ENCODE measurements around the gene DCC.

The DCC gene

DNA sequence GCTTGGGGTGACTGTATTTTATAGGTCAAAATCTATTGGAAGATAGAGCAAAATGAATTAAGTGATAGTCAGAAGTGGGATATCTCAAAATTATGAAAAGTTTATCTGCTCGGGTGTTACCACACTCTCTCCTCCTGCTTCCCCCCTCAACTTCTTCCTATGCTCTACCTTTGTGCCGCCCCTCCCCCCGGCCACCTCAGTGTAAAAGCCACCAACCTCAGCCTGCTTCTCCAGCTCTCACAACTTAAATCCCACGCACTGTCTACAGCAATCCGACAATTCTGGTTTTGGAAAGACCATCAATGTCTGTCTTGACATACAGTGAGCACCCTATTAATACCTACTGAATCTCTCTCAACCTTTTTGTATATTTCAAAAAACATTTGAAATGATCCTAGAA, 164.6 kb downstream of the DCC start:
- no peak for DNase-seq

DNA sequence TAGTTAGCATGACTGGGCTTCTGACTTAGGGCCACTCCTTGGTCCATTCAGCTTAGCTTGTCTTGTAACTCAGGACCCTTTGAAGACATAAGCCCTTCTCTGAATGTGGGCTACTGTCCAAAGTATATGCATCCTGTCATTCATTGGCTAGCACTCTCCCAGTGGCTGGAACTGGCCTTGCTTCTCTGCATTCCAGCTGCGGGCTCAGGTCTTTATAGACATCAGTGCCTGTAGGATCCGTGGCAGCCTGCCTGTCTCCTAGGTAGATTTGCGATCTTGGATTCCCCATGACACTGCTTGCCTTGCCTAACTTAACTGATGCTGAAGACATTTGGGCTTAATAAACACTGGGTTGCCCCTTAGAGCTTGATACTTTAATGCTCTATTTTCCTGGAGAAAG, 170.1 kb downstream of the DCC start:
- DNase-seq: no peak

DNA sequence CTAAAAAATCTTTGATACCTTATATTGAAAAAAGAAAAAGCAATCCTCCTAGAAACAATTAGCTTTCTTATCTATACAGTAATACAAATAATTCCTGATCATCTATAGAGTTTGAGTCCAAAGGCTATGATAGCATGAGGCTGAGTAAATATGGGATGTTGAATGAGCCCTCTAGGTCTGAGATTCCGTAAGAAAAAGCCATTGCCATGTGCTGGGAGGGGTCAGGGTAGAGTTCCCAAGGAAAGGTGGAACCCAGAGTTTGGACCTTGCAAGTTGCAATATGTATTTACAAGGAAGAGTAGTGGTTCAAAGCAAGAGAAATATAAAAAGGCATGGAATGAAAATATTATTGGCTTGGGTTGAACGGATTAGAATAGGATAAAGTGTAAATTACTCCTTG, 178.1 kb downstream of the DCC start:
- DNase-seq: no peak

DNA sequence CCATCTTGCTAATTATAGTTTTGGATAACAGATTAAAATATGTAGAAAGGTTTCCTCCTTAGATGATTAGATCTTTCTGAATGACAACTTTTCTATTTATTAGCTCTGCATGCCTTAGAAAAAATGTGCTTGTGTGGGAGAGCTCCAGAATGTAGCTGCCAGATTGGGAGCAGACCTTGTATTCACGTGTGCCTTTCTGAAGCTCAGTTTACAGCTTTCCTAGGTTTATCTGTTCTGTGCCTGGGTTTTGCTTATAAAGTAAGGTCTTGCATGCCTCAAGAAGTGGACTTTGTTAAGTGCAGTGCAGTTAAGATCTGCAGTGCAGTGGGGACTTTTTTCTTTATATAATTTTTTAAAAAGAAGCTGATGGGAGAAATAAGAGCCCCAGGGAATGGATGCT, 179.0 kb downstream of the DCC start:
- DNase-seq: no peak

DNA sequence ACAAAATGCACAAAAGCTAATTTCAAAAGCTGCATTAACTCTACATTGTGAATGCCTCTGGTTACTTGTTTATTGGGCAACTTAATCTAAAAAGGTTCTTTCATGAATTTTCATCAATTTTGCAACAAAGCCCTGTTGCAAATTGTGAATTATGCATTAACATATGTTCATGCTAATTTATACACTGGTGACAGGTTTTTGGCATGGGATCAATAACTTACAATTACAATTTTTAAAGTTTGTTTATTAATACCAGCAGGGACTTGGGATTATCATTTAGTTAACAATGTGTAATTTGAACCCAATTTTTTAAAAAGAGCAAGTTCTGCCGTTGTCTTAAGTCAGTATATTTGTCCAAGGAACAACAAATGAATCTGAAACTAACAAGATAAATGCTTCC, 183.6 kb downstream of the DCC start:
- DNase-seq: no peak

DNA sequence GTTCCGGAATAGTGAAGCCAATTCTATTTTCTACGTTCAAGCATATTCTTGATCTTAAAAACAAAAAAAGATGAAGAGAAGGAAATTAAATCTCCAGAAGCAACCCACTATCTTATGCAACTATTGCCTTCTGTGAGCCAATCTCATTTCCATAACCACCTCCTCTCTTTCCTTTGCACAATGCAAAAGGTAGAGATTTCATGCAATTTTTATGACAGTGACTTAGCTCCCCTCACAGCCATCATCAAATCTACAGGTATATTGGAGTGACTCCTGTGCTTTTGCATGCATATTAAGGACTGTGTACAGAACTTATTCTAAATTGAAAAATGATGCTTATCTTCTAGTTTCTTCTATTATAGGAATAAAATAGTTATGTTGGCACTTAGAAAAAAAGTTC, 191.8 kb downstream of the DCC start:
- no peak for DNase-seq

DNA sequence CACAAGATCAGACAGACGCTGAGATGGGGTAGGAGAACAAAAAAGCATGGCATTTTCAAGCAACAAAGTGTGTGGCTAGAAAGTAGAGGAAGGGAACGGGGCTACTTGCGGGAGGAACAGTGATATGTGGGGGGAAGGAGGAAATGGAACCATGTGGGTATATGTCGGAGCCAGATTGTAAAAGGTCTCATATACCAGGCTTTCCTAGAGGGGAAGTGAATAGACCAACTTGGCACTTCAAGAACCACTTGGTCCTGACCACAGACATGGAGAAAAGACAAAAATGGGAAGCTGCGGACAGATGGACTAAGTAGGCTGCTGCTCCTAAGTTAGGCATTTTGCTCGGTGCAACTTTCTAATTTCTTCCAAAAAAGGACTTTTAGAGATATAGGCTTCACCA, 196.0 kb downstream of the DCC start:
- DNase-seq: no peak

DNA sequence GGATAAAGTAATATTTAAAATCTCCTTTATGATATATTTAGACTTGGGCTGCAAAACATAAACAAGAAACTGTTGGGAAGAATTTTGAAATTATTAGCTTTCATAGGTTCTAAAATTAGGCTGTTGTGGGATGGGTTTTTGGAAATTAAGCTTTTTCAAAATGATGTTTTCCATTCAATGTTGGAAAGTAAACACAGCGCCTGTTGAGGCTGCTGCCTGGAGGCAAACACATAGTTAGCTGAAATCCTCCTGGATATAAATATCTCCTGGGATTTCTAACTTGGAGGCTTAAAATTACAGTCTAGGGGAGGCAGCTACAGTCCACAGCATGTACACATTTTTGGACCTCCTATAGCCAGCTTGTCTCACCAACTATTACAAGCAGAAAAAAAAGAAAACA, 197.3 kb downstream of the DCC start:
- no peak for DNase-seq

DNA sequence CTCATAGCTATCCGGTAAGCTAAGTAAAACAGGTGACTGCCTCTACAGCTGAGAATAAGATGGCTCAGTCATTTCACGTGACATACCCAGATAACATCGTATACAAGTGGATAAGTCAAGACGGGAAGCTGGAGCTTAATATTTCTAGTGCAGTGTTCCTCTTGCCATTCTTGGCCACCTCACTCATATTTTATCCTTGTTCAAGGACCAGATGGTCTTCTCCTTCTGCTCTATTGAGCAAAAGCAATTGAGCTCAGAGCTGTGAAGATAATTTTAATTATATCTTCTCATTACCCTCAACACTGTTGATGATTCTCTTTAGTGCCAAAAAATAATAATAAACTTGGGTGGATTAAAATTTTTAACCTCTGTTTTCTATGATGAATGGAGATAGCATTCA, 201.1 kb downstream of the DCC start:
- no peak for DNase-seq

DNA sequence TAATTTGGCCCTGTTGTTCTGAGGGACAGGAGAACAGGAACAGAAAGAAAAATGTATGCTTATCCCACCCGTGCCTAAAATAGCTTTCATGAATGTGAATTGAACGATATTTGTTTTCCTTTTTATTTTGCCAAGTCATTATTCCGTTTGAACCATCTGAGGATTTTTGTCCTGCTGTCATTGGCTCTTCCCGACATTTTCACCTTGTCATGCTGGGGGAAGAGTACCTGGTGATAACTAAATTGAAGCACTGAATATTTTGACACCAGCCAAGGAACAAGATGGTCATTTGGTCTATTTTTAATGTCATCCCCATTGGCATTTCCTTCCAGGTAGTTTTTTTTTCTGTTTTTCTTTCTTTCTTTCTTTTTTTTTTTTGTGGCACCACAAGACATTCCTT, 204.1 kb downstream of the DCC start:
- DNase-seq: no peak

DNA sequence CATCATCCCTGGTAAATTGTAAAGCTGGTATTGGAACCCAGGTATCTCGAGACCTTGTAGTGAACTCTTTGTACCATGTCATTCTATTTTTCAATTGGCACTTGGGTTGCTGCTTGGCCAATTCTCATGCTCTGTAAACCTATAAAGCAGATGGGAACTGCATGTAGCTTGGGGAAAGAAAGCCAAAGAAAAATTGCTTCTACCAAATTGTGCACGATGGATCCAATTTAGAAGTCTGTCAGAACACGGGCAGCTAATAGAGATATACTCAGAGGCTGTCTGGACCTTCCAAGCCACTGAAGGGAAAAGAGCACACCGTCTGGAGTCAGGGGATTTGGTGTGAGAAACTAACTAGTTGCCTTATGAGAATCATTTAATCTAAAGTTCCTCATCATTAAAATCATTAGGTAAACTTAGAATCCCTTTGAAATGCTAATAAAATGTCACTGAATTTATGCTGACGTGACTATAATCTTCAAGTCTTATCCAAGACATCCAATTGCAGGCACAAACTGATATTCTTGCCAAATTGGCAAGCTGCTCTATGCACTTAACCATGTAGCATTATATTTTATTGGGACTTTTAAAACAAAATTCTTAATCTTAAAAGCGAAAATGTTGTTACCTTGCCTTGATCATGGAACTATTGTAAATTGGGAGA, 206.8 kb downstream of the DCC start:
- DNase-seq: no peak

DNA sequence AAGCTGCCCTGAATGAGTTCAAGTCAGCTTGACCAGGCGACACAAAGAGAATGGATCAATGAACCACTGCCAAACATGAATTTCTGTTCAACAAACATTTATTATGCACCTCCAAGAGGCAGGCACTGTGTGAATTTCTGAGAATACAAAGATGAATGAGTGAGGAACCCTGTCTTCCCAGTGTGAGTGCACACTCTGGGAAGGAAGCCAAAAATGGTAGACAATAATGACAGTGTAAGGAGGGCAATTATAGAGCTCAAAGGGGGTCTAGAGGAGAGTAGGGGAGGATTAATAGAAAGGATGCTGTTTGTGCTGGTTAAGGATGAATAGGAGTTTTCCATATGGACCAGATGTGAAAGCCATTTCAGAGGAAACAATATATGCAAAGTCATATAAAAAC, 213.4 kb downstream of the DCC start:
- DNase-seq: no peak

DNA sequence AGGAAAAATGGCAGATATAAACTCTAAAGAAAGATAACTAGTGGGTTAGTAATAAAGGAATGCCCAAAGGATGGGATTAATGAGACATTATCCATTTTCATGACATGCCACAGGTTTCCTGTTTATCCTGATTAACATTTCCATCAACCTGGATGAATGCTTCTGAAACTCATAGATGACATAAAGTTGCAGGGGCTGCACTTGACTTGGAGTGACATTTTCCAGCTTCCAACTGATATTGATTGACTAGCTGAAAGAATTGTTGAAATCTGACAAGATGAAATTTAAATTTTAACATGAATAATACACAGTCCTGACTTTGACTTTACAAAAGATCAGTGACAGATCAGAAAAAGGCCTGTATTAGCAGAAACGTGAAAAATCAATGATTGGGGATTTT, 214.2 kb downstream of the DCC start:
- no peak for DNase-seq

DNA sequence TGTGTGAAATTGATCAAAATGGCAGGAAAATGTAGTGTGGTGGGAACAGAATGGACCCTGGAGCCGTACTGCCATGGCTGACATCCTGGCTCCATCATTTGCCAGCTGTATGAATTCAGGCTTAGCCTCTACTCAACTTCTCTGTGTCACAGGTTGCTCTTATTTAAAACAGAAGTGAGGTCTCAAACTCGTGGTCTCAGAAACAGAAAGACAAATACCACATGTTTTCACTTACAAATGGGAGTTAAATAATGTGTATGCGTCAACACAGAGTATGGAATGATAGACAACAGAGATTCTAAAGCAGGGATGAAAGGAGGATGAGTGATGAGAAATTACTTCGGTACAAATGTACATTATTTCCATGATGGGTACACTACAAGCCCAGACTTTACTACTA, 227.4 kb downstream of the DCC start:
- DNase-seq: no peak

DNA sequence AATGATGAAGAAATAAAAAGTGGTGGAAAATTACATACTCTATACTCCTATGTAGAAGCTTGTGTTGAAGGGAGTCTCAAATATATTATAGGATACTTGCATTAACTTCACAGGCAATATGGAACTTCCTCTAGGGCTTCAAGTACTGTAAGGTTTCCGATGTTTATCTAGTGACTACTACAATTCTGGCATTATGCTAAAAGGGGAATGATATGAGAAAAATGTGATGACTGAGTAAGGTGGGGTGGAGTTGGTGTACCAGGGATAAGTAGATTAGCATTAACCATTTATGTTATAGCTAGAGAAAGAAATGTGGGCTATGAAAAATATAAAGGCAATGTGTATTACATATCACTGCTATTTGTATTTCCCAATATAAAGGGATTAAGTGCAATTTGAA, 229.5 kb downstream of the DCC start:
- DNase-seq: no peak

DNA sequence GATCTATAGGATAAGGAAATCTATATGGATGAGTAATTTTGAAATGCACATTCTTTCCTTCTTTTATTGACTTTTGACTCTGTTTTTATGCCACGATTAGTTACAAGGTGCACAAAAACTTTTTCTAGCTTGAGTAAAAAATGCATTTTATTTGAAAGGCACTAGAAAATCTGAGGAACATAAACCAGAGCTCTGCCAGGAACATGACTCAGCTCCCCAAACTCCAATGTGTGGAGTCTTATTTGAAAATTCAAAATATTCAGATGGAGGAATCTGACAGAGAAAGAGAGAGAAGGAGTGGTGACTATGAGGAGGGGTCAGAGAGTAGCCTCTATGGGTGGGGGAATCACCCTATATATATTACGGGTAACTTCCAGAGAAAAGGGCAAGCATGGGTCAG, 231.0 kb downstream of the DCC start:
- no peak for DNase-seq

DNA sequence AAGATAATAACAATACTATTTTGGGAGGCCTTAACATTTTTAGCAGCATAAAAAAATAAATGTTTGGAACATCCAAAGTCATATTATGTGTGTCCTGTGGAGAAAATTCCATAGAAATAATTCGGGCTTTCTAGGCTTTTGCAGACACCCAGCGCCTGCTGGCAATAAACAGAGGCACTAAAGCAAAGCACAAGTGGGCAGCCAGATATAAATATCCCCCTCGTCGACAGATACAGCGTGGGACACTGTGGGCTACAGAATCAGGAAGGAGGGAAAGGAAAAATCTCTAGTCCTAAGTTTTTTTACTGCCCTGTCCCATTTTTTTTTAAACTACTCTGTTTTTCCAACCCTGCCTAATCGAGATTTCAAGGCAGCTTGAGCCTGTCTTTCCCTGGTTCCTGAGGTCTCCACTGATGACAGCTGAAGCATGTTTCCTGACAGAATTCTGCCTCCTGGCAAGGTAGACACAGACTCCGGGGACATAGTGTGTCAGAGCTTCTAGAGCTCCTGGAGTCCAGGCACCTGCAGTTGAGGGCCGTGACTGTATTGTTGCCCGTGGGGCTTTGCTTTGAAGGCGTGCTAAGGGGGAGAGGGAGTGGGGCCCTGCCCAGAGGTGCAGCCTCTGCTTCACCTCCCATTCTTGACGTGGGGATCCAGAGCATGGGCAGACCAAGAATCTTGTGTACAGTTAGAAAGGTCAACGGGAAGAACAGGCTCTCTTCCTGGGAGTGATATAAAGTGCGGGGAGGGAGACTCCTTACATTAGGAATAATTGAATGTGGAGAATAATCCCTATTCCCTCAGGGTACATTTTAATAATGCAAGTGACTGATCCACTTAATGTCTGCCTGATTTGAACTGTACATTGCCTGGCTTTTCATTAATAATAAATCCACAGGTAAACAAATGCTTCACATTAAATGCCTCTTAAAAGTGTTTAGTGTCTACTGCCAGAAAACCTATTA, 232.3 kb downstream of the DCC start:
- no peak for DNase-seq

DNA sequence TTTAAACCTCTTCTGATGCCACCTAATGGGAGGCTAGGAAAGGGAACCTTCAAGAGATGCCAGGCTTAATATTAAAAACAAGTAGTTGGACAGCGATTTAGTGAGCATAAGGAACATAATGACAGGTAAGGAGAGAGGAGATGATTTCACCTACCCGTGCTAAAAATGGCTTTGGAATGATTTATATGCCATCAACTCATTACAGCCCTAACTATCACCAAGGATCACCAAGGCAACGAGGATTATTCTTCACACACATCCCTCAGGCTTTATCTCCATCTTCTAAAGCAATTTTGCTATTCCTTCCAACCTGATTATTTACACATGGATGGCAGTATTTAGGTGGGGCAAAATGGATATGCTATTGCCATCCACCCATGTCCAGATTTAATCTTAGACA, 237.8 kb downstream of the DCC start:
- no peak for DNase-seq

DNA sequence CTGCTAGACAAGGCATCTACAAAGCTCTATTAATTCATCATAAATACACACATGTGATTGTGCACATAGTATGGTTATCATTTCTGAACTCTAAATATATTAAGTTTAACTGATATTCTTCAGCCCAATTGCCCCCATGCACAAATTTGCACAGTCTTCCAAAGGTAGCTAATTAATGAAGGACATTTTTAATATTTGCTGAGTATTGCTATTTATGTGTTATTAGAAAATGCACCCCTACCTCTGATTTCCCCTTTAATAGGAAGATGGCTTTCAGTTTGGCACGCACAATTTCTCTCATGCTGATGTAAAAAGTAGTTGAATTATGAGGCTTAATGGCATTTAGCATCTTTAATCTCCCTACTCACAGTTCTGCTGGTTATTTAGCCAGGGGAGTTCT, 242.1 kb downstream of the DCC start:
- DNase-seq: no peak

DNA sequence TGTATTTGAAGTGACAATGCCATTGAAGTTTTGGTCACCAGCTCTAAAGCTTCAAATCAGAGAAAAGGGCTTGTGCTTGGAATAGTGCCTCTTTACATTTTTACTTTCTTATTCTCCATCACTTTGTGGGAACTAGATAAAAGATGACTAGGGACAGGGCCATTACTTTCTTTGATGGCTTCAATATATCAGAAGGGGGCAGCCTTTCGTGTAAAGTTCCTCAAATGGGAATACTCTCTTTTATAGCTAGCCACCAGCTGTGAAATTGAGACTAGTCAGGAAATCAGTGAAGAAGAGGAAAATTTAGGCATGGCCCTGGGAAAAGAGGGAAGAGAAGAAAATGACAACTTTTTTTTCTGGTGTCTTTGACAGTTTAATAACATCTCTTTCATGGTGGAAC, 242.5 kb downstream of the DCC start:
- no peak for DNase-seq

DNA sequence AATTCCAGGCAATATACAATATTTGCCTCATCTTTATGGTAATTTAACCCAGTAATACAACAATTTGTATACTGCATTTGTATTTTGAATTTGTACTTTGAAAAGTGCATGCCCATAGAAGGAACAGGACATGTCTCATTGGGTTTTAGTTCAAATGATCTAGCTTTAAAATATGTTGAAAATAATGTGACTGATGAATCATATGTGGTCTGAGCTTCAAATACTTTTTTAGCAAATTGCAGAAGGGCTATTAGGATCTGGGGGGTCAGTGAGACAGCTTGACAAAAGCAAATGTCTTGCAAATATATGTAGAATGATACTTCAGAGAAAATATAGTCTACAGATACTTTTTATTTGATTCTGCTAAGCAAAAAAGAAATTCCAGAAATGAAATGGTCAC, 248.9 kb downstream of the DCC start:
- no peak for DNase-seq

DNA sequence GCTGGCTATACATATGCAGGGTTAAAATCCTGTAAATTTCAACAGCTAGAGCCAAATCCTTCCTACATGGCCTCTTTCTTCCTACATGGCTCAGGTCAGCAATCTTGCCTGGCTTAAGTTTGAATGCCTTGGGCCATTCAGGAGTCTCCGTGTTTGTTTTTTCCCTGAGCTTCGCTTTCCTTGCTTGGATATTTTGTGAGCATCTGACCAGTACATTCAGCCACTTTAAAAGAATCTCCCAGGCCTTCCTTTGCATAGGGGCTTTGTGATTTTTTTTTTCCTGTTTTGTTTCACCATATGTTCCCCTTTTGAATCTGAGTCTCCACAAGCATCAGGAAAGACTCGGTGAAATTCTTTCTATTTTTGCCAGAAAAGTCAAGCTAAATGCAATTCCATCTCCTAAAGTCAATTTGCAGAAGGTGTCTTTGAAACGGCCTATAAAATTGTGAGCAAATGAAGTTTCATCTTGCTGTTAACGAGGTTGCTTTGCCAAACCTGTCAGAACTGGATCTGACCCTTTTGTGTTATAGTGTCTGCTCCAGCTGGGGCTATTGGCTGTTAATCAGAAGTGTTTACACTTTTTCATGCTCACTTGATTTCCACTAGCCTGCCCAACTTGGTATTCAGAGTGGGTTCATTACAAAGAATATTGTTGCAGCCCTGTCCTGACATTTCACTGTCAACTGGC, 256.9 kb downstream of the DCC start:
- DNase-seq: peak; percentile 90

DNA sequence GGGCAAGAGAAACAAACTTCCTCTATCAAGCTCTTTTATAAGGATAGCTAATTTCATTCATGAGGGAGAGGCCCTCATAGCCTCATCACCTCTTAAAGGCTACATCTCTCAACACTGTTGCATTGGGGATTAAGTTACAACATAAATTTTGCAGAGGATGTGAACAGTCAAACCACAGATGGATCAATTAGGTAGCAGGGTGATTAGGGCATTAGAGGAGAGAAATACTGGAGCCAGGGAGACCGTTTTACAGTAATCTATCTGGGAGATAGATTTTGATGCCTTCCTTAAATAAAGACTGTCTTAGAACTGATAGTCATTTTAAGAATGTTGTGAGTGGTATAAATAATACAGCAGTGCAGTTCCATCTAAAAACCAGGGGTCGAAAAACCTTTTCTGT, 258.9 kb downstream of the DCC start:
- peak; percentile 20 for DNase-seq

DNA sequence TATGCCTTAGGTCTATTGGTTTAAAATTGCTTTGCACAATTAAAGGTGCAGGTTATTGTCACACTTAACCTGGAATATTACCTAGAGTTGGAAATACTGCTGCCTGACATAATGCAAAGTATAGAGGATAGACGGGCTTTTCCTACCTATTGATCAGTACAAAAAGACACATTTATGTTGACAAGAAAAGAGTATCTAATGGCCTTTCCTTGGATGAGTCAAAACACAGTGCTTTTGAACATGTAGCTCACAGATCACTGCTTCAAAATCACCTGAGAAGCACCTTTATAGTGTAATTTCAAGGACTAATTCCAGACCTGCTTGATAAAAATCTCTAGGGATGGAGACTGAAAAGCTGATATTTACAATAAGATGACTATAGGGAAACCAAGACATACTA, 262.8 kb downstream of the DCC start:
- DNase-seq: no peak

Measured in DMS153 (cell line).